ENCODE measurements around the gene RAD50.
"Not testable (repeated sequence)": the region's sequence is repeated elsewhere in the genome, so short reads cannot be mapped to it uniquely, and the experiment has no call there.

The RAD50 gene

GRCh38 chr5:132559383-132560060 lies 2.7 kb downstream of the RAD50 start:
- TF ChIP-seq CTCF (IDR thresholded peaks at IDR 0.05; ENCODE audit: insufficient read depth, low read depth, low read length, missing control alignments) = no peak
- no peak overlapping the region for H3K4me3 ChIP-seq (ENCODE audit: low read length)
- no peak for DNase-seq (ENCODE audit: low read depth)

- no peak for TF ChIP-seq CTCF (IDR thresholded peaks at IDR 0.05; ENCODE audit: insufficient read depth, low read depth, low read length, missing control alignments)
Observed at GRCh38 chr5:132561601-132562000, 4.8 kb downstream of the RAD50 start.

GRCh38 chr5:132564555-132564954 lies 7.8 kb downstream of the RAD50 start:
- DNase-seq (ENCODE audit: low read depth); H3K4me3 ChIP-seq (ENCODE audit: low read length): not testable (repeated sequence)

More at GRCh38 chr5:132561601-132562000, 4.8 kb downstream of the RAD50 start:
- DNase-seq (ENCODE audit: low read depth) = no peak
- H3K4me3 ChIP-seq (ENCODE audit: low read length) = no peak overlapping the region

- no peak for TF ChIP-seq CTCF (IDR thresholded peaks at IDR 0.05; ENCODE audit: insufficient read depth, low read depth, low read length, missing control alignments)
Observed at GRCh38 chr5:132566657-132567056, 9.9 kb downstream of the RAD50 start.

GRCh38 chr5:132576123-132576522 lies 19.3 kb downstream of the RAD50 start:
- no peak for DNase-seq (ENCODE audit: low read depth)
- no peak overlapping the region for H3K4me3 ChIP-seq (ENCODE audit: low read length)
- no peak for TF ChIP-seq CTCF (IDR thresholded peaks at IDR 0.05; ENCODE audit: insufficient read depth, low read depth, low read length, missing control alignments)

More at GRCh38 chr5:132566657-132567056, 9.9 kb downstream of the RAD50 start:
- no peak overlapping the region for H3K4me3 ChIP-seq (ENCODE audit: low read length)
- DNase-seq (ENCODE audit: low read depth) = no peak

GRCh38 chr5:132584560-132584959 lies 27.8 kb downstream of the RAD50 start:
- not testable (repeated sequence) for H3K4me3 ChIP-seq (ENCODE audit: low read length); DNase-seq (ENCODE audit: low read depth)

GRCh38 chr5:132586063-132586462 lies 29.3 kb downstream of the RAD50 start:
- no peak for TF ChIP-seq CTCF (IDR thresholded peaks at IDR 0.05; ENCODE audit: insufficient read depth, low read depth, low read length, missing control alignments)
- no peak overlapping the region for H3K4me3 ChIP-seq (ENCODE audit: low read length)
- no peak for DNase-seq (ENCODE audit: low read depth)

- no peak for DNase-seq (ENCODE audit: low read depth)
Observed at GRCh38 chr5:132589467-132589866, 32.7 kb downstream of the RAD50 start.

More at GRCh38 chr5:132589467-132589866, 32.7 kb downstream of the RAD50 start:
- TF ChIP-seq CTCF (IDR thresholded peaks at IDR 0.05; ENCODE audit: insufficient read depth, low read depth, low read length, missing control alignments) = no peak
- no peak overlapping the region for H3K4me3 ChIP-seq (ENCODE audit: low read length)

Data from epithelial cell of esophagus (primary cell).